Progenitor cell of endocrine pancreas (in vitro differentiated cells): ENCODE measurements around the gene STX1A. TPM values are rescaled to one million over a fixed set of nuclear protein-coding genes. Genes with fewer than 3 reads are reported as not detected.

Source experiments
- DNase-seq: peaks from one replicate; pipeline ENCODE4 v3.0.0; 2021; ENCODE audit warnings: low spot score; ENCODE audit not compliant: unreplicated experiment
- H3K27ac Mint-ChIP-seq: 2 replicates; pipeline ENCODE4 v1.8.0; 2021; ENCODE audit warnings: mild to moderate bottlenecking, moderate library complexity, mixed read lengths
- H3K27me3 Mint-ChIP-seq: 2 replicates; pipeline ENCODE4 v1.8.0; 2021; ENCODE audit warnings: mixed read lengths
- H3K36me3 Mint-ChIP-seq: 2 replicates; pipeline ENCODE4 v1.8.0; 2022; ENCODE audit warnings: mixed read lengths; ENCODE audit not compliant: insufficient read depth
- H3K4me1 Mint-ChIP-seq: 2 replicates; pipeline ENCODE4 v1.8.0; 2021; ENCODE audit warnings: low read depth, mixed read lengths
- H3K4me3 Mint-ChIP-seq: 2 replicates; pipeline ENCODE4 v1.8.0; 2021; ENCODE audit warnings: low read depth, mild to moderate bottlenecking, moderate library complexity, mixed read lengths
- H3K9me3 Mint-ChIP-seq: 2 replicates; pipeline ENCODE4 v1.8.0; 2021; ENCODE audit warnings: low read depth, mixed read lengths
- CTCF ChIP-seq: fragments of 200-600 bp; sonication (generic); IDR thresholded peaks from one replicate; pipeline ENCODE4 v1.5.0; 2021; ENCODE audit warnings: antibody characterized with exemption, mild to moderate bottlenecking; ENCODE audit not compliant: unreplicated experiment
- total RNA-seq: library from RNA; stranded (reverse); gene quantifications from 2 replicates; pipeline ENCODE4 v1.2.1, GENCODE V29; 2021

Gene STX1A
- total RNA-seq, 1 donor from 2014 or later, result 46.6 TPM

GRCh38 chr7:73703225-73703624 lies 16.2 kb downstream of the STX1A start:
- no peak for TF ChIP-seq CTCF
- Mint-ChIP-seq H3K9me3 (no peaks in the 10 kb centered on the region), H3K27ac (no peak overlapping the region), H3K36me3 (peaks cover 16% of the 10 kb centered on the region), H3K4me3 (no peak overlapping the region), H3K4me1 (no peaks in the 10 kb centered on the region), H3K27me3 (no peaks in the 10 kb centered on the region)
- DNase-seq, result no peak

GRCh38 chr7:73702665-73703064 lies 16.8 kb downstream of the STX1A start:
- Mint-ChIP-seq H3K4me1 (no peaks in the 10 kb centered on the region), H3K36me3 (peaks cover 16% of the 10 kb centered on the region), H3K27ac (no peak overlapping the region), H3K9me3 (no peaks in the 10 kb centered on the region), H3K27me3 (no peaks in the 10 kb centered on the region), H3K4me3 (no peak overlapping the region)
- no peak for DNase-seq
- no peak for TF ChIP-seq CTCF

GRCh38 chr7:73702226-73702625 lies 17.2 kb downstream of the STX1A start:
- Mint-ChIP-seq H3K9me3 (no peaks in the 10 kb centered on the region), H3K4me3 (no peak overlapping the region), H3K36me3 (peaks cover 18% of the 10 kb centered on the region), H3K27ac (no peak overlapping the region), H3K4me1 (no peaks in the 10 kb centered on the region), H3K27me3 (no peaks in the 10 kb centered on the region)
- no peak for DNase-seq
- no peak for TF ChIP-seq CTCF

DNA sequence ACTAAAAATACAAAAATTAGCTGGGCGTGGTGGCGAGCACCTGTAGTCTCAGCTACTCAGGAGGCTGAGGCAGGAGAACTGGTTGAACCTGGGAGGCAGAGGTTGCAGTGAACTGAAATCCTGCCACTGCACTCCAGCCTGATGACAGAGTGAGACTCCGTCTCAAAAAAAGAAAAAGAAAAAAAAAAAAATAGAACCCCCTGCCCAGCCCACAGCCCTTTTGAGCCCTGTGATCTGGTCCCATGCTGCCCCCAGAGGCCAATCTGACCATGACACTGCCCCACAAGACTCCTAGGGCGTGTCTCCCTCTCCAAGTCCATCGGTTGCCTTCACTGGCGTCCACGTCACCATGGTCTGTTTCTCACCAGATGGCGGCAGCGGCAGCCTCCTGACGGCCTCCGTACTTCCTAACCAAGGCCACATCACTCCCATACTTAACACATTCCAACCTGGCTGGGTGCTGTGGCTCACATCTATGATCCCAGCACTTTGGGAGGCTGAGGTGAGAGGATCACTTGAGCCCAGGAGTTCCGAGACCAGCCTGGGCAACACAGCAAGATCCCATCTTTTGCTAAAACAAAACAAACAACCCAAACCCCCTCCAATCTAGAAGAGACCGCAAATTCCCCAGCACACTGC lies 18.0 kb downstream of the STX1A start:
- TF ChIP-seq CTCF, result peak; percentile 65
- Mint-ChIP-seq H3K27me3 (no peaks in the 10 kb centered on the region), H3K27ac (no peak overlapping the region), H3K36me3 (peaks cover 21% of the 10 kb centered on the region), H3K9me3 (no peaks in the 10 kb centered on the region), H3K4me3 (no peak overlapping the region), H3K4me1 (no peaks in the 10 kb centered on the region)
- DNase-seq, result peak; percentile 47

GRCh38 chr7:73700581-73701134 lies 18.8 kb downstream of the STX1A start:
- no peaks in the 10 kb centered on the region for H3K27me3 Mint-ChIP-seq
- H3K36me3 Mint-ChIP-seq, result peaks cover 21% of the 10 kb centered on the region
- H3K9me3 Mint-ChIP-seq, result no peaks in the 10 kb centered on the region
- no peaks in the 10 kb centered on the region for H3K4me1 Mint-ChIP-seq
- no peak overlapping the region for H3K4me3 Mint-ChIP-seq
- H3K27ac Mint-ChIP-seq, result no peak overlapping the region
- TF ChIP-seq CTCF, result no peak
- no peak for DNase-seq
